ENCODE data around the gene HEXD. TPM values are rescaled to one million over a fixed set of nuclear protein-coding genes. Genes with fewer than 3 reads are reported as not detected.

The HEXD gene
- total RNA-seq, 1 donor from 2014 or later = 21.9 TPM

DNA sequence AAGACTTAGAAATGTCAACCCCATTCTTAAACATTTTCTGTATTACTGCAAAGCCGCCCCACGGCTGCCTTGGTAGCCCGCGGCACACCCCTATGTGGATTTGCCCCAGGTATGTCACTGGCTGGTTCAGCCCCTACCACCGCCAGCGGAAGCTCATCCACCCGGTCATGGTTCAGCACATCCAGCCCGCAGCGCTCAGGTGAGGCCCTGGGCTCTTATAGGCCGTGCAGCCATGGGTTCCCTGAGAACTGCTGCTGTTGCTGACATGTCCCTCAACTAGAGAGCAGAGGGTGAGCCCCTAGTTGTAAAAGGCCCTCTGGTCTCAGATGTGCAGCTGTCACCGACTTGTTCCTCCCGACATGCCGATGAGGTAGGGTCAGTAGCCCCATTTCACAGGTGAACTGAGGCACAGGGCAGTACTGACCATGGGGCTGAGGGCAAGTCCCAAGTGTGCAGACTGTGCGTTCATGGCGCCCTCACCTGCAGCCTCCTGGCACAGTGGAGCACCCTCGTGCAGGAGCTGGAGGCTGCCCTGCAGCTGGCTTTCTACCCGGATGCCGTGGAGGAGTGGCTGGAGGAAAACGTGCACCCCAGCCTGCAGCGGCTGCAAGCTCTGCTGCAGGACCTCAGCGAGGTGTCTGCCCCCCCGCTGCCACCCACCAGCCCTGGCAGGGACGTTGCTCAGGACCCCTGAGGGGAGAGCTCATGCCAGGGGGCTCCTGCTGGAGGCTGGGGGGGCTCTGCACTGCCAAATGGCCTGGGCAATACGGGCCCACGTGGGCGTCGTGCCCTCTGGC is 23.7 kb downstream of the HEXD start:
- Mint-ChIP-seq H3K36me3 (ENCODE audit: unreplicated experiment) (peaks cover 4% of the 10 kb centered on the region), H3K4me3 (ENCODE audit: unreplicated experiment) (no peak overlapping the region), H3K27ac (ENCODE audit: unreplicated experiment) (no peak overlapping the region), H3K27me3 (ENCODE audit: unreplicated experiment) (no peaks in the 10 kb centered on the region), H3K9me3 (ENCODE audit: unreplicated experiment) (no peaks in the 10 kb centered on the region), H3K4me1 (ENCODE audit: unreplicated experiment) (peaks cover 4% of the 10 kb centered on the region)
- TF ChIP-seq, protein P1, sequence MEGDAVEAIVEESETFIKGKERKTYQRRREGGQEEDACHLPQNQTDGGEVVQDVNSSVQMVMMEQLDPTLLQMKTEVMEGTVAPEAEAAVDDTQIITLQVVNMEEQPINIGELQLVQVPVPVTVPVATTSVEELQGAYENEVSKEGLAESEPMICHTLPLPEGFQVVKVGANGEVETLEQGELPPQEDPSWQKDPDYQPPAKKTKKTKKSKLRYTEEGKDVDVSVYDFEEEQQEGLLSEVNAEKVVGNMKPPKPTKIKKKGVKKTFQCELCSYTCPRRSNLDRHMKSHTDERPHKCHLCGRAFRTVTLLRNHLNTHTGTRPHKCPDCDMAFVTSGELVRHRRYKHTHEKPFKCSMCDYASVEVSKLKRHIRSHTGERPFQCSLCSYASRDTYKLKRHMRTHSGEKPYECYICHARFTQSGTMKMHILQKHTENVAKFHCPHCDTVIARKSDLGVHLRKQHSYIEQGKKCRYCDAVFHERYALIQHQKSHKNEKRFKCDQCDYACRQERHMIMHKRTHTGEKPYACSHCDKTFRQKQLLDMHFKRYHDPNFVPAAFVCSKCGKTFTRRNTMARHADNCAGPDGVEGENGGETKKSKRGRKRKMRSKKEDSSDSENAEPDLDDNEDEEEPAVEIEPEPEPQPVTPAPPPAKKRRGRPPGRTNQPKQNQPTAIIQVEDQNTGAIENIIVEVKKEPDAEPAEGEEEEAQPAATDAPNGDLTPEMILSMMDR (IDR thresholded peaks at IDR 0.05) = no peak
- DNase-seq (ENCODE audit: extremely low spot score, unreplicated experiment) = no peak

DNA sequence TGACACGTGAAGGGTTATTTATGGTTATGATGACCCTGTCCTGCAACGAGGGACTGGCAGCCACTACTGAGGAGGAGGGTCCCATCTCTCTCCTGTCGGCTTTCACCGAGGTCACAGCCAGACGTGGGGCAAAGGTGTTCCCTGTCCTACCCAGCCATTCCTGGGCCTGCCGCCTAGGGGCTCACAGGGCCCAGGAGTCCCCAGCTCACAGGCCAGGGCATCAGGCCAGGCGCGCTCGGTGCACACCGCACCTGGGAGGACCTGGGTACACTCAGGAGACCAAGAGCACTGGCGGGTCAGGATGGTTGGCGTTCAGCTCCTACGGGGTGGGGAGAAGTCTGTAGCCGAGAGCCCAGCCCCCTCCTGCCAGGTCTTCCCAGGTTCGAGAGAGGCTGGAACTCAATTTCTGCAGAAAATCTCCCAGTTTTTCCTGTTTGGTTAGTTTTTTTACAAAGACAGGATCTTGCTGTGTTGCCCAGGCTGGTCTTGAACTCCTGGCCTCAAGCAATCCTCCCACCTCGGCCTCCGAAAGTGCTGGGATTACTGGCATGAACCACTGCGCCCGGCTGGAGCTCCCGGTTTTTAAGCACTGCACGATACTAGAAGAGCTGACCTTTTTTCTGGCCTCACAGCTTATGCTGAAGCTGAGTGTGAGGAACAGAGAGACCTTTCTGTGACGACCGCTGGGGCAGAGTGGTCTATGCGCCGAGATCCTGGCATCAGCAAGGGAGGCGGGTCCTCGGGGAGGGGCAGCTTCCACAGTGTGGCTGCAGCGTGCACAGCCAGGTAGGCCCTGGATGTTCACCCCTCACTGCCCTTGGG is 24.7 kb downstream of the HEXD start:
- TF ChIP-seq, protein P1 (IDR thresholded peaks at IDR 0.05) = no peak
- no peak for DNase-seq (ENCODE audit: extremely low spot score, unreplicated experiment)
- H3K4me3 Mint-ChIP-seq (ENCODE audit: unreplicated experiment) = no peak overlapping the region
- H3K27ac Mint-ChIP-seq (ENCODE audit: unreplicated experiment) = no peak overlapping the region
- H3K36me3 Mint-ChIP-seq (ENCODE audit: unreplicated experiment) = peaks cover 4% of the 10 kb centered on the region
- H3K9me3 Mint-ChIP-seq (ENCODE audit: unreplicated experiment) = no peaks in the 10 kb centered on the region
- no peaks in the 10 kb centered on the region for H3K27me3 Mint-ChIP-seq (ENCODE audit: unreplicated experiment)
- peaks cover 4% of the 10 kb centered on the region for H3K4me1 Mint-ChIP-seq (ENCODE audit: unreplicated experiment)

- H3K36me3 Mint-ChIP-seq (ENCODE audit: unreplicated experiment) = peaks cover 4% of the 10 kb centered on the region
- TF ChIP-seq, protein P1 (IDR thresholded peaks at IDR 0.05) = no peak
- no peaks in the 10 kb centered on the region for H3K9me3 Mint-ChIP-seq (ENCODE audit: unreplicated experiment)
- DNase-seq (ENCODE audit: extremely low spot score, unreplicated experiment) = no peak
- no peak overlapping the region for H3K4me3 Mint-ChIP-seq (ENCODE audit: unreplicated experiment)
- no peaks in the 10 kb centered on the region for H3K27me3 Mint-ChIP-seq (ENCODE audit: unreplicated experiment)
- H3K4me1 Mint-ChIP-seq (ENCODE audit: unreplicated experiment) = peaks cover 4% of the 10 kb centered on the region
- no peak overlapping the region for H3K27ac Mint-ChIP-seq (ENCODE audit: unreplicated experiment)
Measured at GRCh38 chr17:82443465-82444283, 25.5 kb downstream of the HEXD start.

DNA sequence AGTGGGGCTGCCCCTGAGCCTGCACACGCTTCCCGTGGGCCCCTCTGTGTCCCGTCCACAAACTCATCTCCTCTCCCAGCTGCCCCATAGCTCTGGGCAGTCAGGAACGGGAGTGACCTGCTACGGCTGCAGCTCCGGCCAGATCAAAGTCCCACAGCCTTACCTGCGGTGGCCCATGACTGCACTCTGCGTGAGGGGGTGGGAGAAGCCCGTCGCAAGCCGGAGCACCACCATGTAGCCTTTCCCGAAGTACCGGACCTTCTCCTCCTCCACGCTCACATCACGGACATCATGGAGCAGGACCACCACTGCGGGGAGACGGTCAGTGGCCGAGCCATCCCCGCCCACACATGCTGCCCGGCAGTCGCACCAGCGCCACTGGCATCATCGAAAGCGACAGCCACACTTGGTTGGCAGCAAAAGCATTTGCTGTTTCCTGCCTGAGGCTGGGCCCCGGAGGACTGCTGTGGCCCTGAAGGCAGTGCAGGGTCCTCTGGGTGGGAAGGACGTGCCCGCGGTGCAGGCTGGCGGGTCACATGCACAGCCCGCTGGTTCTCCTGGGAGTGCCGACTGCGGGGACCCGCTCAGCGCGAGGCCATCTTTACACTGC is 26.2 kb downstream of the HEXD start:
- Mint-ChIP-seq H3K27me3 (ENCODE audit: unreplicated experiment) (no peaks in the 10 kb centered on the region), H3K27ac (ENCODE audit: unreplicated experiment) (no peak overlapping the region), H3K36me3 (ENCODE audit: unreplicated experiment) (peaks cover 4% of the 10 kb centered on the region), H3K9me3 (ENCODE audit: unreplicated experiment) (no peaks in the 10 kb centered on the region), H3K4me1 (ENCODE audit: unreplicated experiment) (peaks cover 9% of the 10 kb centered on the region), H3K4me3 (ENCODE audit: unreplicated experiment) (no peak overlapping the region)
- DNase-seq (ENCODE audit: extremely low spot score, unreplicated experiment) = no peak
- TF ChIP-seq, protein P1 (IDR thresholded peaks at IDR 0.05) = no peak

All from osteocyte (in vitro differentiated cells).